Effector memory CD8-positive, alpha-beta T cell (primary cell): ENCODE measurements around the gene PDE9A.
A peak's percentile ranks its signal among the peaks of the same experiment; 100 is the strongest.

ENCODE experiments used
- ATAC-seq: fragments of 150-1000 bp; cut with Tn5 transposase; replicated peaks from 2 replicates; pipeline ENCODE4 v1.10.0; 2021; ENCODE audit warnings: mild to moderate bottlenecking, moderate library complexity
- DNase-seq, 3 experiments: peaks; one replicate each; pipeline ENCODE4 v3.0.0; 2021
- H3K27ac Mint-ChIP-seq, 2 donors: one replicate each; pipeline ENCODE4 v1.8.0; 2022; ENCODE audit warnings: mild to moderate bottlenecking in 2 of 2, mixed read lengths in 2 of 2, moderate library complexity in 2 of 2
- H3K27me3 Mint-ChIP-seq, 2 donors: one replicate each; pipeline ENCODE4 v1.8.0; 2022; ENCODE audit warnings: mixed read lengths in 2 of 2
- H3K36me3 Mint-ChIP-seq: one replicate; pipeline ENCODE4 v1.8.0; 2022; ENCODE audit warnings: mild to moderate bottlenecking, moderate library complexity, mixed read lengths; ENCODE audit not compliant: insufficient read depth
- H3K4me1 Mint-ChIP-seq, 2 donors: one replicate each; pipeline ENCODE4 v1.8.0; 2022; ENCODE audit warnings: low read depth in 2 of 2, mixed read lengths in 2 of 2
- H3K4me3 Mint-ChIP-seq, 2 donors: one replicate each; pipeline ENCODE4 v1.8.0; 2022; ENCODE audit warnings: mild to moderate bottlenecking in 2 of 2, mixed read lengths in 2 of 2, moderate library complexity in 2 of 2
- H3K9me3 Mint-ChIP-seq, 2 donors: one replicate each; pipeline ENCODE4 v1.8.0; 2022; ENCODE audit warnings: mixed read lengths in 2 of 2

Gene PDE9A

GRCh38 chr21:42679319-42680057 lies 26.1 kb downstream of the PDE9A start:
- no peak for DNase-seq
- no peak for ATAC-seq
- H3K36me3 Mint-ChIP-seq, result peaks cover 9% of the 10 kb centered on the region
- H3K27me3 Mint-ChIP-seq, result peaks cover 12 to 31% of the 10 kb centered on the region in 2 donors
- peaks cover 23 to 24% of the 10 kb centered on the region in 2 donors for H3K4me1 Mint-ChIP-seq
- no peak overlapping the region for H3K4me3 Mint-ChIP-seq
- no peaks in the 10 kb centered on the region for H3K9me3 Mint-ChIP-seq
- no peak overlapping the region for H3K27ac Mint-ChIP-seq

GRCh38 chr21:42680058-42680330 lies 26.6 kb downstream of the PDE9A start:
- Mint-ChIP-seq H3K27me3 (peaks cover 12 to 31% of the 10 kb centered on the region in 2 donors), H3K4me3 (no peak overlapping the region), H3K4me1 (peaks cover 24 to 26% of the 10 kb centered on the region in 2 donors), H3K36me3 (peaks cover 9% of the 10 kb centered on the region), H3K9me3 (no peaks in the 10 kb centered on the region), H3K27ac (no peak overlapping the region)
- ATAC-seq (no peak), DNase-seq (no peak)

GRCh38 chr21:42680429-42680828 lies 27.0 kb downstream of the PDE9A start:
- no peaks in the 10 kb centered on the region for H3K9me3 Mint-ChIP-seq
- H3K36me3 Mint-ChIP-seq, result peaks cover 9% of the 10 kb centered on the region
- H3K27ac Mint-ChIP-seq, result no peak overlapping the region
- no peak overlapping the region for H3K4me3 Mint-ChIP-seq
- peaks cover 24 to 26% of the 10 kb centered on the region in 2 donors for H3K4me1 Mint-ChIP-seq
- H3K27me3 Mint-ChIP-seq, result peaks cover 12 to 31% of the 10 kb centered on the region in 2 donors
- DNase-seq (no peak), ATAC-seq (no peak)

GRCh38 chr21:42681296-42682206 lies 28.1 kb downstream of the PDE9A start:
- peak overlapping the region in 1 of 2 donors; percentile 80 for H3K27ac Mint-ChIP-seq
- H3K27me3 Mint-ChIP-seq, result peaks cover 12 to 31% of the 10 kb centered on the region in 2 donors
- peaks cover 9% of the 10 kb centered on the region for H3K36me3 Mint-ChIP-seq
- DNase-seq (no peak), ATAC-seq (peak; percentile 55)
- H3K9me3 Mint-ChIP-seq, result no peaks in the 10 kb centered on the region
- H3K4me1 Mint-ChIP-seq, result peaks cover 24 to 26% of the 10 kb centered on the region in 2 donors
- H3K4me3 Mint-ChIP-seq, result peak overlapping the region; percentile 10 to 21

- ATAC-seq, result no peak
- H3K4me3 Mint-ChIP-seq, result no peak overlapping the region
Measured at GRCh38 chr21:42682661-42683210, 29.3 kb downstream of the PDE9A start.

GRCh38 chr21:42683371-42684108 lies 30.1 kb downstream of the PDE9A start:
- Mint-ChIP-seq H3K9me3 (no peaks in the 10 kb centered on the region), H3K4me1 (peaks cover 20 to 26% of the 10 kb centered on the region in 2 donors), H3K4me3 (peak overlapping the region; percentile 68 to 79), H3K27ac (peak overlapping the region; percentile 77 to 87), H3K27me3 (peaks cover 7 to 24% of the 10 kb centered on the region in 2 donors), H3K36me3 (peaks cover 8% of the 10 kb centered on the region)
- DNase-seq (no peak), ATAC-seq (peak; percentile 8)

More at GRCh38 chr21:42682661-42683210, 29.3 kb downstream of the PDE9A start:
- Mint-ChIP-seq H3K36me3 (peaks cover 9% of the 10 kb centered on the region), H3K27ac (peak overlapping the region in 1 of 2 donors; percentile 87), H3K9me3 (no peaks in the 10 kb centered on the region), H3K27me3 (peaks cover 12 to 31% of the 10 kb centered on the region in 2 donors), H3K4me1 (peaks cover 24 to 26% of the 10 kb centered on the region in 2 donors)
- no peak for DNase-seq

- Mint-ChIP-seq H3K27ac (peak overlapping the region; percentile 77 to 87), H3K27me3 (peaks cover 5 to 20% of the 10 kb centered on the region in 2 donors), H3K4me1 (peaks cover 20 to 26% of the 10 kb centered on the region in 2 donors), H3K36me3 (peaks cover 7% of the 10 kb centered on the region), H3K9me3 (no peaks in the 10 kb centered on the region), H3K4me3 (peak overlapping the region; percentile 68 to 79)
- DNase-seq (peak; percentile 29 to 30 (median 29)), ATAC-seq (peak; percentile 71)
Measured at GRCh38 chr21:42684109-42684916, 30.9 kb downstream of the PDE9A start.

- Mint-ChIP-seq H3K27ac (peak overlapping the region in 1 of 2 donors; percentile 87), H3K9me3 (no peaks in the 10 kb centered on the region), H3K4me3 (peak overlapping the region; percentile 68 to 79), H3K36me3 (peaks cover 7% of the 10 kb centered on the region), H3K4me1 (peaks cover 20 to 26% of the 10 kb centered on the region in 2 donors), H3K27me3 (peaks cover 0 to 12% of the 10 kb centered on the region in 2 donors)
- DNase-seq (no peak), ATAC-seq (no peak)
Measured at GRCh38 chr21:42685036-42685435, 31.6 kb downstream of the PDE9A start.

- Mint-ChIP-seq H3K36me3 (peaks cover 3% of the 10 kb centered on the region), H3K27ac (peak overlapping the region in 1 of 2 donors; percentile 87), H3K4me1 (peaks cover 19 to 25% of the 10 kb centered on the region in 2 donors), H3K9me3 (no peaks in the 10 kb centered on the region), H3K4me3 (no peak overlapping the region), H3K27me3 (peaks cover 0 to 3% of the 10 kb centered on the region in 2 donors)
- no peak for ATAC-seq
- DNase-seq, result no peak
Measured at GRCh38 chr21:42685954-42686500, 32.6 kb downstream of the PDE9A start.

GRCh38 chr21:42687796-42688195 lies 34.4 kb downstream of the PDE9A start:
- Mint-ChIP-seq H3K27me3 (no peaks in the 10 kb centered on the region), H3K36me3 (peaks cover 3% of the 10 kb centered on the region), H3K9me3 (no peaks in the 10 kb centered on the region), H3K4me3 (no peak overlapping the region), H3K27ac (no peak overlapping the region), H3K4me1 (peaks cover 11 to 15% of the 10 kb centered on the region in 2 donors)
- no peak for DNase-seq
- ATAC-seq, result no peak

- peaks cover 3% of the 10 kb centered on the region for H3K36me3 Mint-ChIP-seq
- no peak for DNase-seq
- H3K27ac Mint-ChIP-seq, result no peak overlapping the region
- peaks cover 11 to 13% of the 10 kb centered on the region in 2 donors for H3K4me1 Mint-ChIP-seq
- no peak overlapping the region for H3K4me3 Mint-ChIP-seq
- no peak for ATAC-seq
- no peaks in the 10 kb centered on the region for H3K9me3 Mint-ChIP-seq
- no peaks in the 10 kb centered on the region for H3K27me3 Mint-ChIP-seq
Measured at GRCh38 chr21:42688226-42688840, 34.9 kb downstream of the PDE9A start.
